VCaP (cell line): ENCODE measurements around the gene HTR2B.
"Not testable (repeated sequence)": the region's sequence is repeated elsewhere in the genome, so short reads cannot be mapped to it uniquely, and the experiment has no call there.

Experiments
- H3K27ac ChIP-seq: fragments of 450-650 bp; 2 replicates; pipeline ENCODE4 v1.5.1; 2017
- TF ChIP-seq, protein P1 (sequence below): fragments of 450-650 bp; conservative IDR thresholded peaks from 2 replicates; pipeline ENCODE4 v1.5.1; 2017; ENCODE audit warnings: mild to moderate bottlenecking, moderate library complexity

HTR2B gene

DNA sequence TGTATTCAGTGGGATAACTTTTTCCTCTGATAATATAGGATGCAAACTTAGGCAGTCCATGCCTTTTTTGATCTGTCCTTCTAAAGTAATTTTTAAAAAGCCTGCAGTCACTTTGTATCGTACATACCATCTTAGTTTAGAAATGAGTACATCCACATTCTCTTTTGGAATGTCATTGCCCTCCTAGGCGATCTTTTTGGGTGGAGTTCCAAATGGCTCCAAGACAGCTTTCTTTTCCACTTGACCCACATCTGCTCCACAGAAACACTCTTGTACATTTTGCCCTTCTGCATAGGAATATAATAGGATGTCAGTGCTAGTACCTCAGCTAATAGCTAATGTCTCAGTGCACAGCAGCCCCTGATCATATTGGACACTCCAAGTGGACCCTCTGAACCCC, 21.8 kb upstream of the HTR2B start:
- TF ChIP-seq, protein P1, sequence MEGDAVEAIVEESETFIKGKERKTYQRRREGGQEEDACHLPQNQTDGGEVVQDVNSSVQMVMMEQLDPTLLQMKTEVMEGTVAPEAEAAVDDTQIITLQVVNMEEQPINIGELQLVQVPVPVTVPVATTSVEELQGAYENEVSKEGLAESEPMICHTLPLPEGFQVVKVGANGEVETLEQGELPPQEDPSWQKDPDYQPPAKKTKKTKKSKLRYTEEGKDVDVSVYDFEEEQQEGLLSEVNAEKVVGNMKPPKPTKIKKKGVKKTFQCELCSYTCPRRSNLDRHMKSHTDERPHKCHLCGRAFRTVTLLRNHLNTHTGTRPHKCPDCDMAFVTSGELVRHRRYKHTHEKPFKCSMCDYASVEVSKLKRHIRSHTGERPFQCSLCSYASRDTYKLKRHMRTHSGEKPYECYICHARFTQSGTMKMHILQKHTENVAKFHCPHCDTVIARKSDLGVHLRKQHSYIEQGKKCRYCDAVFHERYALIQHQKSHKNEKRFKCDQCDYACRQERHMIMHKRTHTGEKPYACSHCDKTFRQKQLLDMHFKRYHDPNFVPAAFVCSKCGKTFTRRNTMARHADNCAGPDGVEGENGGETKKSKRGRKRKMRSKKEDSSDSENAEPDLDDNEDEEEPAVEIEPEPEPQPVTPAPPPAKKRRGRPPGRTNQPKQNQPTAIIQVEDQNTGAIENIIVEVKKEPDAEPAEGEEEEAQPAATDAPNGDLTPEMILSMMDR: no peak
- no peak overlapping the region for H3K27ac ChIP-seq

DNA sequence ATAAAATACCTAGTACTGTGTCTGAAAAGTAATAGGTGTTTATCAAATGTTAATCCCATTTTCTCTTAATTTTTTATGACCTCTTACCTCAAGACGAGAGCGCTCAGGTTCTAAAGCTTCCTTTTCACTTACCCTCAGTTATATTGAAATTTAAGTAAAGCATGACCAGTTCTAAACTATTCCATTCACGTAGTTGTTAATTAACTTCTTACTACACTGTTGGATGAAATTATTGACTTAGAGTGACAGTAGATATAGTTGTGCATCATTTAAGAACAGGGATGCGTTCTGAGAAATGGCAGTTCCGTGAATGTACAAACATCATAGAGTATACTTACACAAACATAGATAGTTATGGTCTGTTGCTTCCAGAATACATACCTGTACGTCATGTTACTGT, 20.1 kb upstream of the HTR2B start:
- TF ChIP-seq, protein P1: no peak
- no peak overlapping the region for H3K27ac ChIP-seq

DNA sequence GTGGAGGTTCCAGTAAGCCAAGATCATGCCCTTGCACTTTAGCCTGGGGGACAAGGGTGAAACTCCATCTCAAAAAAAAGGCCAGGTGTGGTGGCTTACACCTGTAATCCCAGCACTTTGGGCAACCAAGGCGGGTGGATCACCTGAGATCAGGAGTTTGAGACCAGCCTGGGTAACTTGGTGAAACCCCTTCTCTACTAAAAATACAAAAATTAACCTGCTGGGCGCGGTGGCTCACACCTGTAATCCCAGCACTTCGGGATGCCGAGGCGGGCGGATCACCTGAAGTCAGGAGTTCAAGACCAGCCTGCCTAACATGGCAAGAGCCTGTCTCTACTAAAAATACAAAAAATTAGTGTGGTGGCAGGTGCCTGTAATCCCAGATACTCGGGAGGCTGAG, 16.0 kb upstream of the HTR2B start:
- H3K27ac ChIP-seq: not testable (repeated sequence)

DNA sequence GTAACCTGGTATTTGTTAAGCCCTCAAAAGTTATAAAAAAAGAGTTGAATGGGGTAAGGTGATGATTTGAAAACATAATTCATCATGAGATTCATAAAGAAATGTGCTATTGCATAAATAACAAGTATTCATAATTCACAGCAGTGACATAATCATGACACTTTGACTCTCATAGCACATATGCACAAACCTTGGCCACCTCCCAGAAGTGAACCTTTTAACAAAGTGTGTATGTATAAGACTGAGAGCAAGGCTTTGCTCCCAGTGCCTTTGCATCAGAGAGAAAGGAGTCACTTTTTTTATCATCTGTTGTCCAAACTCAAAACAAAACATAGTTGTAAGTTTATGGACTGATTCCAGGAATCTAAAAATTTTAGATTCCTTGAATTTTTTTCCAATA, 15.0 kb upstream of the HTR2B start:
- TF ChIP-seq, protein P1: no peak
- H3K27ac ChIP-seq: no peak overlapping the region

DNA sequence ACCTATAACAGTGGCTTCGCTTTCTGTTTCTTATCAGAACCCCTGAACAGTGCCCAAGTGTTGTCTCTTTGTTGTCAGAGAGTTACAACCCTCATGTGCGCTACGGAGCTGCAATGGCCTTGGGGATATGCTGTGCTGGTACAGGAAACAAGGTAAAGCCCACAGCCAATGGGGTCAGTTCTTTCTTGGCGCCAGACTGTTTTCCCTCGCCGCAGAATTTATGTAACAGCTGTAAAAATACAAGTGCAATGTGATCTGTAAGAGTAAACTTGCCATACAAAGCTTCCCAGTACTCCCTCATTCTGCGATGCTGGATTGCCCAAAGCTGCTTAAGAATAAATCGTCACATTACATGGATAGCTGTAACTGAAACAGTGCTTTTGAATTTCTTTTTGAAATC, 13.9 kb upstream of the HTR2B start:
- TF ChIP-seq, protein P1: no peak
- no peak overlapping the region for H3K27ac ChIP-seq

DNA sequence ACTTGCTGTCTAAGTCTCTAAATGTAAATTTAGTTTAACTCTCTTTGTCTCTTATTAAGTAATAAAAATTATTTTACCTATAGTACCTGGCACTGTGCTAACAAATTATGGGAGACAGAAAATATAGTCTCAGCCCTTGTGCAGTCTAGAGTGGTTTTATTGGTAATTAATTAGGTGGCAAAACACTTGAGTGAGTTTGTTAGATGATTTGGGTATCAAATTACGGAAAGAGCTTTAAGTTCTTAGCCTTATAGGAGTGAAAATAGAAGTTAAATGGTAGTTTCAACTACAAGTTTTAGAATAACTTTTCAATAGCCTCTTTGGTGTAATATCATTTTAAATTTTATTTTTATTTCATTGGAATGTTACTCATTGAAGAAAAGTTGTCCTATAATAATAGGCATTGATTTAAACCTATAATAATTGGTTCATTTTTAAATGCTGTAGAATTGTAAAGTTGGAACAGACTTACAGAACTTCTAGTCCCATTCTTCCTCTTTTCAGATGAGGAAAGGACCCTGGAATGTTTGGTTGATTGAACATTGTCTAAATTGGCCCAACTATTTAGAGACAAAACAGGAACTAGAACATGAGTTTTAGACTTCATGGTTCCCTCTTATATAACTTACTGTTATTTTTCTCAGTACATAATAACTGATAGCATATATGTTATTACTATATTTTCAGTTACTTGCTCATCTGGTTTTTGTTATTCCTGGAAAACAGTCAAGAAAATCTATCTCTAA, 10.2 kb upstream of the HTR2B start:
- TF ChIP-seq, protein P1: no peak
- no peak overlapping the region for H3K27ac ChIP-seq

DNA sequence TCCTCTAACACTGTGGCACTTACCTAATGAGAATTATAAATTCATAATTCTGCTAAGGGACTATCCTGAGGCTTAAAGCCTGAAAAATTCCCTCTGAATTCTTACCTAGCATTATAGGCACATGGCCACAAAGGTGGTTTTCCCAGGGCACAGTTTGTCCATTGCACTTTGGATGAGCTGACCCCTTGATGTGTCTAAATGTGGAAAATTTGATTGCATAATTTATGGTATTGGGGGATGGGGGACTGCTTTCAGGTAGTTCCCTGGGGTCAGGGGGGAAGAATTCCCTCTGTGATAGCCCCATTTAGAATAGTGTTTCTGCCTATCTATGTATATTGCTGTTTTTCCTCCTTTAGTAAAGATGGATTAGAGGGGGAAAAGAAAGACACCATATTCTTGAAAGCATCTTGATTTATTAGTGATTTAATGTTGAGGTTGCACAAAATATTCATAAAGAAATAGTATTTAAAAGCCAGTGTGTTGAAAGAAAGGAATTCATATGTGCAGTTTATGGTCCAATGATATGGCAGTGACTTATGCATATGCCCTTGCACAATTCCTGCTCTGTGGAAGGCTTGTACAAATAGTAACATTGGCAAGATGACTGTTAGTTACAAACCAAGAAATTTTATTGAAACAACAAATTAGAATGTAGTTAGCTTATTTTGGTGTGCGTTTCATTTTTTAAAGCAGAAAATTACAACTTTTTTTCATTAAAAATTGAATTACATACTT, 8.7 kb upstream of the HTR2B start:
- TF ChIP-seq, protein P1: no peak
- no peak overlapping the region for H3K27ac ChIP-seq

DNA sequence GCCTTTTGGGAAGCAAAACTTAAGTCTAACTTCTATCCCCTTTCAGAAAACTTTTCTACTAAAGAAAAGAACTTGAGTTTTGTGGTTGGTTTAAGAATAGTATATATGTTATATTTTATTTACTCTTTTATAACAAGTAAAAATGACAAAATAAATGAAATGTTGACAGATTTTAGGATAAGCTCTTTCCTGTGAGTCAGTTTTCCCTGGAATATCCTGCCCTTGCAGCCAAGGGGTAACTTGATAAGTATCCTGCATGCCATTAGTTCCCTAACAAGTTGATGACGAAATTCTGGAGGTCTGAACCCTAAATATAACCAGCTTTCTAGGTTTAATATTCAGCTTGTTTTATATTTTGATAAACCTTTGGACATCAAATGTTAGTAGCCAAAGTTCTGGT, 7.3 kb upstream of the HTR2B start:
- TF ChIP-seq, protein P1: no peak
- H3K27ac ChIP-seq: no peak overlapping the region
